GM10266 (cell line): ENCODE results near the gene MXI1.

Experiments
- DNase-seq: peaks from one replicate; pipeline ENCODE4 v3.0.0; 2012; ENCODE audit errors: extremely low spot score
- CTCF ChIP-seq: IDR thresholded peaks from 2 replicates; pipeline ENCODE4 v1.5.1; 2012; ENCODE audit warnings: mild to moderate bottlenecking, low read depth; ENCODE audit not compliant: control insufficient read depth, insufficient read depth; ENCODE audit errors: missing control alignments

The MXI1 gene

DNA sequence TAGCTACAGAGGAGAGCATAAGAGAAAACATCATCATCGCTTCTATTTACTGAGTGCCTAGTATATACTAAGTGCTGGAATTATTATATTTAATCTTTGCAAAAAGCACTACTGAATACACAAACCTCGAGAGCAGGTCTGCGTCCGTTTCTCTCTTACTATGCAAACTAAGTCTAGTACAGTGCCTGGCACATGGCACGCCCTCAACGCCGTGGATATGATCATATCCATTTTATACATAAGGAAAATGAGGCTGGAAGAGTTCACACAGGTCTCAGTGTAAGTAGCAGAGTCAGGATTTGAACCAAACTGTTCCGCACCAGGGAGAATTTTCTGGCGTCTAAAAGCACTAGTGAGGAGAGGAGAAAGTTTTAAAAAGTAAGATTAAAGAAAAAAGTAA lies 17.6 kb downstream of the MXI1 start:
- no peak for TF ChIP-seq CTCF

DNA sequence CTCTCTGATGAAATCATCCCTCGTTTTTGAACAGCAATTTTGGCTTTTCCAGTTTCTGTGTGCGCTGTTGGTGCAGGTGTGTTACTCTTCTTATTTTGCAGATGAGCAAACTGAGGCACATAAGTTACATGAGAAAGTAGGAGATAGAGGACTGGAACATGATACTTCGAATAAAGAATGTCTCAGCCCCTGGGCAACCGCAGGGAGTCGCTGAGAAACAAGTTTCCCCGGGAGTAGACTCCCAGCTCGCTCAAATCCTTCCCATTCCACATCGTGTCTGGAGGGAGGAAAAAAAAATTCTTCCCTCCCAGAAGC lies 18.0 kb downstream of the MXI1 start:
- DNase-seq: no peak
- no peak for TF ChIP-seq CTCF

More for the DNA sequence above, 17.6 kb downstream of the MXI1 start:
- no peak for DNase-seq

DNA sequence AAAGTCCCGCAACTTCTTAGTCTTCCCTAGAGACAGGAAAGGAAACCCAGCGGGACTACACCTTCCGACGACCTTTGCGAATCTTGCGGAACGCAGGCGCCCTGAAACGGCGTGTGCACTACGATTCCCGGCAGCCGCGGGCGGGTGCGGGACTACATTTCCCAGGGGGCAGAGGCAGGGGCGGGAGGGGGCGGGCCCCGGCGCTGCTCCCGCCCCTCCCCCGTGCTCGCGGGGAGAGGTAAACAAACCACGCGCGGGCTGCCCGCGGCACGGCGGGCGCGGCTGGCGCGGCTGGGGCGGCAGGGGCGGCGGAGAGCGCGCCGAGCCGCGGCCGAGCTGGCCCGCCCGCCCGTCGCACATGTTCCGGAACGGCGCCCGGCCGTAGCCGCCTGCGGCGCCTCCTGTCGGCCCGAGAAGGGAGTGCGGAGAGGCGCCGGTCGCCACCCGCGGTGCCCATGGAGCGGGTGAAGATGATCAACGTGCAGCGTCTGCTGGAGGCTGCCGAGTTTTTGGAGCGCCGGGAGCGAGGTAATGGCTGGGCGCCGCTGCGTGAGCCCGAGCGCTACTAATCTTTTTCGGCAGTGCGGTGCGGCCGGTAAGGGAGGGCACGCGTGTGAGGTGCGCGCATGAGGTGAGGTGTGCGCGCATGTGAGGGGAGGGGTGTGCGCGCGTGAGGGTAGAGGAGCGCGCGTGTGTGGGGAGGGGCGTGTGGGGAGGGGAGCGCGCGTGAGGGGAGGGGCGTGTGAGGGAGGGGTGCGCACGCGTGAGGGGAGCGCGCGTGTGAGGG lies 18.5 kb downstream of the MXI1 start:
- TF ChIP-seq CTCF: peak; percentile 87
- DNase-seq: peak; percentile 89

- DNase-seq: peak; percentile 92
- TF ChIP-seq CTCF: no peak
Measured at GRCh38 chr10:110226543-110226925, 19.1 kb downstream of the MXI1 start.

GRCh38 chr10:110226926-110227641 lies 19.7 kb downstream of the MXI1 start:
- DNase-seq: peak; percentile 90
- TF ChIP-seq CTCF: no peak

- TF ChIP-seq CTCF: no peak
Measured at GRCh38 chr10:110228066-110228465, 20.7 kb downstream of the MXI1 start.

DNA sequence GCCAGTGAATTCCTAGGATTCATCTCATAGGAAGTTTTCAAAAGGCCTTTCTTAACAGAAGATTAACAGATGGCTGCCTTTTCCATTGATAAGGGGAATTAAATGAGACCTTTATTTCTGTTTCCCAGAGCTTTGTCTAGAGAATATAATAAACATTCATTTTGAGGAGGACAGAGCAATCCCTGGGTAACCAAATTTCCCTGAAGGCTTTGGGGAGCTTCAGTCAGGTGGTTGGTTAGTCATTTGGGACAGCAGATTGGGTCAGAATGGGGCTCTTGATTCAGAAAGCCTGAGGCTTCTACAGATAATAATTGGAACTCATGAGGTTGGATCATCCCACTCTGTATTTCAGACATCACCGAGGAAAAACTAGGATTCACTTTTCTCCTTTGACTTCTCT lies 21.8 kb downstream of the MXI1 start:
- no peak for TF ChIP-seq CTCF
- DNase-seq: no peak

More at GRCh38 chr10:110228066-110228465, 20.7 kb downstream of the MXI1 start:
- no peak for DNase-seq
